ENCODE data around the gene NSD1.

Gene NSD1

GRCh38 chr5:177098470-177099141 is 35.0 kb upstream of the NSD1 start:
- DNase-seq = no peak

GRCh38 chr5:177099422-177100093 is 34.0 kb upstream of the NSD1 start:
- no peak for DNase-seq

- DNase-seq = no peak
Measured at GRCh38 chr5:177100714-177101121, 32.9 kb upstream of the NSD1 start.

GRCh38 chr5:177103523-177104253 is 29.9 kb upstream of the NSD1 start:
- DNase-seq = no peak

- no peak for DNase-seq
Measured at GRCh38 chr5:177105691-177106476, 27.7 kb upstream of the NSD1 start.

GRCh38 chr5:177107159-177107558 is 26.4 kb upstream of the NSD1 start:
- no peak for DNase-seq

GRCh38 chr5:177109810-177110209 is 23.8 kb upstream of the NSD1 start:
- no peak for DNase-seq

- peak; percentile 34 for DNase-seq
Measured at GRCh38 chr5:177111720-177112394, 21.7 kb upstream of the NSD1 start.

GRCh38 chr5:177112589-177113220 is 20.9 kb upstream of the NSD1 start:
- DNase-seq = no peak

GRCh38 chr5:177113566-177114424 is 19.8 kb upstream of the NSD1 start:
- peak; percentile 69 for DNase-seq

GRCh38 chr5:177116631-177117373 is 16.8 kb upstream of the NSD1 start:
- DNase-seq = peak; percentile 77

GRCh38 chr5:177117441-177118045 is 16.0 kb upstream of the NSD1 start:
- DNase-seq = no peak

- DNase-seq = no peak
Measured at GRCh38 chr5:177122566-177122965, 11.0 kb upstream of the NSD1 start.

- no peak for DNase-seq
Measured at GRCh38 chr5:177123789-177124485, 9.6 kb upstream of the NSD1 start.

GRCh38 chr5:177124486-177124991 is 9.0 kb upstream of the NSD1 start:
- DNase-seq = no peak

- no peak for DNase-seq
Measured at GRCh38 chr5:177126771-177127170, 6.8 kb upstream of the NSD1 start.

- DNase-seq = peak; percentile 35
Measured at GRCh38 chr5:177128551-177128981, 5.0 kb upstream of the NSD1 start.

- no peak for DNase-seq
Measured at GRCh38 chr5:177130211-177131018, 3.2 kb upstream of the NSD1 start.
